Measurements from ENCODE around the gene CCN6. TPM values are rescaled to one million over a fixed set of nuclear protein-coding genes. Genes with fewer than 3 reads are reported as not detected.
"Not testable (repeated sequence)": the region's sequence is repeated elsewhere in the genome, so short reads cannot be mapped to it uniquely, and the experiment has no call there.

The CCN6 gene
- total RNA-seq, 2 experiments from 2014 or later, result not detected

DNA sequence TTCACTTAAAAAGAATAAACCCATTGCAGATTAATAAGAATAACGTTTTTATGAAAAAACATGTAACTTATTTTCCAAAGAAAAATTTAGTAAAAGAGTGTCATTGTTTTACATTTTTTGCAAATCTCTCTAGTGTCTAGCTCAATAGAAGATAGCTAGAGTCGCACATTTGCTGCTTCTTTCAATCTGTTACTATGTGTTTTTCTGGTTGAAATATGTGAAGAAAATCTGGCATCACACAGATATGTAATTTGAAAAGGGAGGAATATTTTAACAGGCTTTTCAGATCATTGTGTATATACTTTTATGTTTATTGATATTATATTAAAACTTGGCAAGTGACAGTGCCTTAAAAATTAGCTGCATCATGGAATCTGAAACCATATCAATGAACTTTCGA, 9.1 kb downstream of the CCN6 start:
- H3K4me3 Mint-ChIP-seq, result no peak overlapping the region
- H3K27me3 Mint-ChIP-seq, result no peaks in the 10 kb centered on the region
- H3K36me3 Mint-ChIP-seq (ENCODE audit: low read depth), result no peaks in the 10 kb centered on the region
- no peak overlapping the region for H3K27ac Mint-ChIP-seq
- no peaks in the 10 kb centered on the region for H3K9me3 Mint-ChIP-seq
- CTCF ChIA-PET, result interaction anchor here (1.1 to 1.4 kb wide), 2 partner anchors 10 to 17 kb away, joined by 3 read pairs; no protein-coding TSS in a partner anchor
- POLR2A ChIA-PET, result no interaction called here
- no peaks in the 10 kb centered on the region for H3K4me1 Mint-ChIP-seq
- no peak for DNase-seq

DNA sequence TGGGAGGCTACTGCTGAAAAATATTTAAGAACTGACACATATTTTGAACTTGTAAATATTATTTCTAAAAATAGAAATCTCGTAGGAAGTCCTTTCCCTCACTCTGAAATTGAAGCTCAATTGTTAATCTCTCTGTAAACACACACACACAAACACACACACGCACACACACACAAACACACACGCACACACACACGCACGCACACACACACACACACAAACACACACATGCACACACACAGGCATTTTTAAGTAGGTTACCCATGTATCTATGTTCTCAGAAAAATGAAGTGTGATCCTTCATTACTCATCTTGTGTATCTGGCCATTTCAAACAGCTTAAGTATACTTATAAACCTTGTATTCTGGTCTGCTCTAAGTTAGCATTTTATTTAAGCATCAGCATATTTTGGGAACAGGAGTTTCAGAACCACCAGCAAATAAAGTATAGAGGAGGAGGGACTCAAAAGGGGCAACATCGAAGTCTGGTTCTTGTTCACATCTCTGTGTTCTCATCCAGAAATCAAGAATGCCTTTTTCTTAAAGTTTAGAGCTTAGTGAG, 11.6 kb downstream of the CCN6 start:
- no peaks in the 10 kb centered on the region for H3K27me3 Mint-ChIP-seq
- no peak overlapping the region for H3K27ac Mint-ChIP-seq
- DNase-seq, result no peak
- ChIA-PET CTCF (interaction anchor here (0.7 to 1.5 kb wide), 3 partner anchors 8 to 56 kb away, joined by 3 to 5 read pairs (median 3); partner anchors contain the start of gene CCN6), POLR2A (no interaction called here)
- H3K9me3 Mint-ChIP-seq, result no peaks in the 10 kb centered on the region
- no peak overlapping the region for H3K4me3 Mint-ChIP-seq
- H3K36me3 Mint-ChIP-seq (ENCODE audit: low read depth), result no peaks in the 10 kb centered on the region
- no peaks in the 10 kb centered on the region for H3K4me1 Mint-ChIP-seq

DNA sequence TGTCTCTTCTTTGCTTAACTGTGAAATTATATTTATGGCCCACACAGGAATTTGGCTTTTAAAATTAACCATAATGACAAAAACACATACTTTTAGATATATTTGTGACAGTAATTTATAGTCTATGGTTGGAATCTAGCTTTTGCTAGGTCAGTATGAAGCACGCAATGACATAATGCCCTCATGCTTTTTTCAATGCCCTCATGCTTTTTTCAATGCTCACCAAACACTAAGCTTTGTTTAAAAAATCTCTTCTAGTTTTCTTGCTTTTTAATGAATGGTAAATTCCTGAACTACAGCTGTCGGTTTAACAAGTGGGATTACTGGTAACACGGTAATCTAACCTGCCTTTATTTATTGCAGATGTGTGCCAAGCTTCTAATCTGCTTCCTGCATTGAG, 12.7 kb downstream of the CCN6 start:
- CTCF ChIA-PET, result no interaction called here
- Mint-ChIP-seq H3K27me3 (no peaks in the 10 kb centered on the region), H3K4me1 (no peaks in the 10 kb centered on the region), H3K9me3 (no peaks in the 10 kb centered on the region), H3K4me3 (no peak overlapping the region), H3K36me3 (ENCODE audit: low read depth) (peaks cover 1% of the 10 kb centered on the region), H3K27ac (no peak overlapping the region)
- no peak for DNase-seq
- POLR2A ChIA-PET, result no interaction called here

DNA sequence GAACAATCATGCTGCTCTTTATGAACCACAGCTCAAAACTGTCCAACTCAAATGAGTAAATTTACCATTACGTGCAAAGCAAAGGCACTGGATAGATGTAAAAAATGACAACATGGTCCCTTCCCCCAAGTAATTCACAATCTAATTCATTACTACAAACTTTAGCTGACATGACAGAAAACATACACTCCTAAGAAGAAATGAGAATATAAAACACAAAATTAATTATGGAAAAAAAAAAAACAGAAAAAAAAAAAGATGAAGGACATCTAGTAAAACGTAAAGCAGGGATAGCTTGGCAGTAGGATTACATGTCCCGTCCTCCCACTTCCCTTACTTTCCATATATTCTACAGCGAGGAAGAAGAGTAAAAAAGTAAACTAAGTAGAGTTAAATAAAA, 27.7 kb downstream of the CCN6 start:
- no peak overlapping the region for H3K4me3 Mint-ChIP-seq
- no peak overlapping the region for H3K27ac Mint-ChIP-seq
- H3K27me3 Mint-ChIP-seq, result no peaks in the 10 kb centered on the region
- ChIA-PET POLR2A (no interaction called here), CTCF (no interaction called here)
- peaks cover 15% of the 10 kb centered on the region for H3K36me3 Mint-ChIP-seq (ENCODE audit: low read depth)
- DNase-seq, result no peak
- no peaks in the 10 kb centered on the region for H3K9me3 Mint-ChIP-seq
- peaks cover 7% of the 10 kb centered on the region for H3K4me1 Mint-ChIP-seq

DNA sequence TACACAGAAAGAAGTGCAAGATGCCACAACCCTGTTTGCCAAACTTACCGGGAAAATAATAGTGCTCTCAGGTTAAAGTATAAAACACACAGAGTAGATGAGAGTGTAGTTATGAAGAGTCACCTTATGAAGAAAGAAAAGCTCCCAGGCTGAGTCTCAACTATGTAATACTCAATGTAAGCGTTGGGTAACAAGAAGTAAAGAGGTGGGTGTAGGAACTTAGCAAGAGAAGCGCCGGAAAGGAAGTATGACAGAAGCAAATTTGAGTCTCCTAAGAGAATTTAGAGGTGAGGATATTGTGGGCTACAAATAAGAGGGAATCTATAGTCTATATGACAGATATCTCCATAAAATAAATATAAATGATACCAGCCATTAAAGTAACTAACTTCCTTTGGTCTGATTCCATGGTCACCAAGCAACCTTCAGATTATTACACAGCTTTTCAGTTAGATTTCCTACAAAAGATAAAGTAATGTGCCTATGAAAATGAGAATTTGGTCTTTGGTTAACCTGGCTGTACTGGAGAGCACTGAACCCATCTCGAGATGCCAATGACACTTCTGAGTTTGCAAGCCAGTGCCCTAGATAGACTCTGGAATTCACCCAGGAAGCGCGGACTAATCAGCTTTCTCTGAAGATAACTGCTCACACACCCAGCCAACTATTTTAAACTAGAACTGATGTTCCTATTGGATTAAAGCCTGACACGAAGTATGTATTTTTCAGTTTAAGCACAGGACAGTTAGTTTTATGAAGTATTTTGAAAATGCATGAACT, 31.6 kb downstream of the CCN6 start:
- Mint-ChIP-seq H3K36me3 (ENCODE audit: low read depth) (peaks cover 9% of the 10 kb centered on the region), H3K9me3 (no peaks in the 10 kb centered on the region), H3K4me1 (peaks cover 7% of the 10 kb centered on the region), H3K27me3 (peaks cover 18% of the 10 kb centered on the region), H3K27ac (no peak overlapping the region), H3K4me3 (peak overlapping the region; percentile 21)
- ChIA-PET POLR2A (no interaction called here), CTCF (no interaction called here)
- DNase-seq, result no peak

DNA sequence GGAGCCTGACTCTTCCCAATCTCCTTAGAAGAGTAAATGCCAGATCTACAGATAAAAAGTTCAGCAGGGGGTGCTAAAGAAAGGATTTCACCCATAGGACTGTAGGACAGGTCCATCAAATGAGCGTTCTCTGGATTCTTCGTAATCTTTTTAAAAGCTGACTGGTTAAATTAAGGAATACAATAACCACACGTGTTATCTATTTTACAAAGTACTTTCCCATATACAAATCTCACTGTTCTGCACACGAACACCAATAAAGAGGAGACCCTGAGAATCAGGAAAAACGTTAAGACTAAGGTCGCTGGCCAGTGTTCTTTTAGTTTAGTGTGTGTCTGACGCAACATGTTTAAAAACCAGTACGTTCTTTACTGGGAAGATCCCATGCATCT, 32.8 kb downstream of the CCN6 start:
- POLR2A ChIA-PET, result interaction anchor here (0.8 kb wide), 1 partner anchor 77 kb away, joined by 4 read pairs; no protein-coding TSS in a partner anchor

DNA sequence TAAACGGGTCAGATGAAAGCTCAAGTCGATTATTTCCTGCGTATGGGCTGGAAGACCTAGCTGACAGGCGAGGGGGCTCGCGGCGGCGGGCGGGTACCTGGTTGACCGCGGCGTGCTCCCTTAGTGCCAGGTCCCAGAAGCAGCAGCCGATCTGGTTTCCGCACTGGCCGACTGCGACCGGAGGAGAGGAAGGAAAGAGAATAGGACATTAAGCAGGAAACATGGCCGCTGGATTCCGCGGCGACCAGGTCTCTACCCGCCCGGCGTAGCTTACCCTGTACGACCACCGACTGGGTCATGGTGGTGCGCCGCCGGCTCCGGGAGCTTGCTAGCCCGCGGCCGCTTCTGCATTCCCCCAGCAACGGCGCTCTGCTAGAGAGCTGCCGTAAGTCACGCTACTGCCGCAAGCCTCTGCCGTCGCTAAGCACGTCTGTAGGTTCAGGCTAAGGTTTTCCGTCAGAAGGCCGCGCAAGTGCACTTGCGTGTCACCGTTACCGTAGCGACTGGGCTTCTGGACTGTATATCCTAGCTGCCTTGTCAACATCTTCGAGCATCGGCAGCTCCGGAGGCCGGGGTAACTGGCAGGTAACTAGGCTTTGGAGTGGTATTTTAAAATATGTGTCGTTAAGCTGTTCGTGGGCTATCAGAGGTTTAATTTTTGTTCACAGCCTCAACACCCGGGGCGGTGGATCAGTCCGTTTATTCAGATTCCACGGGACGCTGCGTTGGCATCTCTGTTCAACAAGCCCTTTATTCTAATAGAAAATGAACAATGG, 33.4 kb downstream of the CCN6 start, which contains the start of the genes FAM229B and TUBE1:
FAM229B (plus strand) TSS at position 456 of the 776 bp plus-strand sequence. CDS start 11,693 bp downstream, outside the sequence.
TUBE1 (minus strand) TSS at position 347 of the 776 bp plus-strand sequence; CDS start at position 299, 48 bp downstream.
- Mint-ChIP-seq H3K4me3 (no peak within 1 kb of the TSS), H3K4me1 (peaks cover 7% of the 10 kb centered on the region), H3K9me3 (no peaks in the 10 kb centered on the region), H3K36me3 (ENCODE audit: low read depth) (peaks cover 9% of the 10 kb centered on the region), H3K27me3 (peaks cover 29% of the 10 kb centered on the region), H3K27ac (no peak within 1 kb of the TSS)
- peak; percentile 95 for DNase-seq
- POLR2A ChIA-PET, result interaction anchor here (0.8 kb wide), 1 partner anchor 77 kb away, joined by 4 read pairs; no protein-coding TSS in a partner anchor
- CTCF ChIA-PET, result interaction anchor here (1.0 to 1.9 kb wide), 5 partner anchors 25 to 828 kb away, joined by 3 to 6 read pairs (median 4); a partner anchor contains a TSS

More for the DNA sequence above, 32.8 kb downstream of the CCN6 start:
- peaks cover 24% of the 10 kb centered on the region for H3K27me3 Mint-ChIP-seq
- peaks cover 7% of the 10 kb centered on the region for H3K4me1 Mint-ChIP-seq
- no peaks in the 10 kb centered on the region for H3K9me3 Mint-ChIP-seq
- H3K27ac Mint-ChIP-seq, result no peak overlapping the region
- peaks cover 9% of the 10 kb centered on the region for H3K36me3 Mint-ChIP-seq (ENCODE audit: low read depth)
- no peak overlapping the region for H3K4me3 Mint-ChIP-seq
- CTCF ChIA-PET, result interaction anchor here (1.0 to 1.9 kb wide), 3 partner anchors 77 to 828 kb away, joined by 3 to 6 read pairs (median 4); a partner anchor contains a TSS
- DNase-seq, result no peak

DNA sequence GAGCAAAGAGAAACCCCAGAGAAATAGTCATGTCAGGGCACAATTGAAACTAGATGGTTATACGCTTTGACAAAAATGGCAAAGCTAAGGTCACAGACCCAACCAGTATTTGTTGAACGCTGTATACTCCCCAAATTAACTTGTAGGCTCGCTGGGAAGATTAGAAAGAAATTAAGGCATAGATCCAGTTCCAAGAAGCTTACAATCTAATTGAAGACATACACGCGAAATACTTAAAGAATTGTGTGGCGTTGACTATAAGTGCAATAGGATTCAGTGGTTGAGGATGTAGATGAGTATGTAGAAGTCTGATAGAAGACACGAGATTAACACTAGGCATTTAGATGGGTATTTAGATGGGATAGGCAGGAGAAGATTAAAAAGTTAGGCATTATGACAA, 34.0 kb downstream of the CCN6 start:
- ChIA-PET POLR2A (interaction anchor here (0.8 kb wide), 1 partner anchor 76 kb away, joined by 4 read pairs; no protein-coding TSS in a partner anchor), CTCF (interaction anchor here (1.0 to 1.9 kb wide), 5 partner anchors 25 to 829 kb away, joined by 3 to 6 read pairs (median 4); a partner anchor contains a TSS)
- peaks cover 9% of the 10 kb centered on the region for H3K36me3 Mint-ChIP-seq (ENCODE audit: low read depth)
- no peak overlapping the region for H3K4me3 Mint-ChIP-seq
- H3K27me3 Mint-ChIP-seq, result peaks cover 31% of the 10 kb centered on the region
- H3K9me3 Mint-ChIP-seq, result no peaks in the 10 kb centered on the region
- no peak for DNase-seq
- H3K27ac Mint-ChIP-seq, result no peak overlapping the region
- peaks cover 7% of the 10 kb centered on the region for H3K4me1 Mint-ChIP-seq

DNA sequence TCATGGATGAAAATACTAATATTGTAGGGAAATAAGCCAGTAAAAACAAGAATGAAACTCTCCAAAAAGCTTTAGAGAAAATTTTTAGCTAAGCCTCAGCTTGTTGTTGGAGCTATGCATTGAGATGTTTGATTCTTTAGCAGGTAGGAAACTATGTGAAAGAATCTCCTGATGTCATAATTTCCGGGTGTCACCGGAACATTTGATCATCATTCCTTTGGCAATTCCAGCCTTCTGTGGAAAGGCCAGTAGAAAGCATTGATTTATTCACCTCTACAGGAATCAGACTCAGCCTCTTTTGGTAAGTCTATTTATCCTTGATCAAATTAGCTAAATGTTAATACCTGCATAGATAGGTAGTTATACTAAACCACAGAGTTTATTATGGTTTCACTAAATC, 43.0 kb downstream of the CCN6 start:
- no peak for DNase-seq
- no peaks in the 10 kb centered on the region for H3K36me3 Mint-ChIP-seq (ENCODE audit: low read depth)
- peaks cover 12% of the 10 kb centered on the region for H3K27me3 Mint-ChIP-seq
- no peaks in the 10 kb centered on the region for H3K4me1 Mint-ChIP-seq
- H3K27ac Mint-ChIP-seq, result no peak overlapping the region
- no peaks in the 10 kb centered on the region for H3K9me3 Mint-ChIP-seq
- ChIA-PET CTCF (no interaction called here), POLR2A (no interaction called here)
- H3K4me3 Mint-ChIP-seq, result no peak overlapping the region

DNA sequence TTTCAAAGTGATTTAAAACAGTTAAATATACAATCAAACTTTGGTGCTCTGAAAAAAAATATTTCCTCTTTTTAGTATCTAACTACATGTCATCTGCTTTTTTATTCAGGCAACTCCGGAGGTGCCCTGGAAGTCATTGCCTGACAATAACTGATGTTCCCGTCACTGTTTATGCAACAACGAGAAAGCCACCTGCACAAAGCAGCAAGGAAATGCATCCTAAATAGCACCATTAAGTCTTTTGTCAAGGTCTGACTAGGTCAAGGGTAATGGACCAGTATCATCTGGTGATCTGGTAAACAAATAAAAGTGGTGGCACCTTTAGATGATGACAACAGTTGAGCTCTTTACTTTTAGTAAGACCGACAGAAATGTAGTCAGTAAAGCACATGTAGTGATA, 46.7 kb downstream of the CCN6 start:
- CTCF ChIA-PET, result interaction anchor here (0.5 kb wide), 1 partner anchor 1670 kb away, joined by 4 read pairs; no protein-coding TSS in a partner anchor
- POLR2A ChIA-PET, result no interaction called here
- H3K27ac Mint-ChIP-seq, result no peak overlapping the region
- no peaks in the 10 kb centered on the region for H3K9me3 Mint-ChIP-seq
- no peak overlapping the region for H3K4me3 Mint-ChIP-seq
- H3K4me1 Mint-ChIP-seq, result no peaks in the 10 kb centered on the region
- peaks cover 17% of the 10 kb centered on the region for H3K27me3 Mint-ChIP-seq
- H3K36me3 Mint-ChIP-seq (ENCODE audit: low read depth), result no peaks in the 10 kb centered on the region
- DNase-seq, result no peak

DNA sequence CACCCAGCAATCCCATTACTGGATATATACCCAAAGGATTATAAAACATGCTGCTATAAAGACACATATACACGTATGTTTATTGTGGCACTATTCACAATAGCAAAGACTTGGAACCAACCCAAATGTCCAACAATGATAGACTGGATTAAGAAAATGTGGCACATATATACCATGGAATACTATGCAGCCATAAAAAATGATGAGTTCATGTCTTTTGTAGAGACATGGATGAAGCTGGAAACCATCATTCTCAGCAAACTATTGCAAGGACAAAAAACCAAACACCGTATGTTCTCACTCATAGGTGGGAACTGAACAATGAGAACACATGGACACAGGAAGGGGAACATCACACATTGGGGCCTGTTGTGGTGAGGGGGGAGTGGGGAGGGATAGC, 52.1 kb downstream of the CCN6 start:
- DNase-seq; H3K36me3 Mint-ChIP-seq (ENCODE audit: low read depth); H3K9me3 Mint-ChIP-seq; H3K4me1 Mint-ChIP-seq; H3K4me3 Mint-ChIP-seq; H3K27ac Mint-ChIP-seq; POLR2A ChIA-PET: not testable (repeated sequence)
- peaks cover 18% of the 10 kb centered on the region for H3K27me3 Mint-ChIP-seq
- CTCF ChIA-PET, result interaction anchor here (0.8 kb wide), 1 partner anchor 9 kb away, joined by 4 read pairs; no protein-coding TSS in a partner anchor

DNA sequence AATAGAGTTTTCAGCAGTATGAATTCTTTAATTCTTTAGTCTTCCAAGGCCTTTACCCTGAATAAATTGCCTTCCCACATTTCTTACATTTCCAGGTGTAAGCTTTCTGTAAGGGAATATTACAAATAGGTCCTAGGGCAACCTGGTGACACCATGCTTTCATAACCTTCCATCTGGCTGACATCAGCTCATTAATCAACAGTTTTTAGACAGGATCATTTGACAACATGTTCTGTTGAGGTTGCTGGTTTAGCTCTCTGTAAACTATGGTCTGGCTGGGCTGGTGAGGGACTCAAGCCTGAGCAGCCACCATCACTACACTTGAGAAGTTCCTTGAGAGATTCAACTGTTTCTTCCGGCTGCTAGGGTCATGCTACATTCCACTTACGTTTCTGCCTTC, 52.7 kb downstream of the CCN6 start:
- Mint-ChIP-seq H3K27me3 (peaks cover 18% of the 10 kb centered on the region), H3K4me3 (no peak overlapping the region), H3K9me3 (no peaks in the 10 kb centered on the region), H3K4me1 (no peaks in the 10 kb centered on the region), H3K36me3 (ENCODE audit: low read depth) (no peaks in the 10 kb centered on the region), H3K27ac (no peak overlapping the region)
- POLR2A ChIA-PET, result no interaction called here
- no peak for DNase-seq
- CTCF ChIA-PET, result interaction anchor here (0.8 kb wide), 1 partner anchor 8 kb away, joined by 4 read pairs; no protein-coding TSS in a partner anchor

Data from activated CD4-positive, alpha-beta T cell treated with anti-CD3 and anti-CD28 coated beads, Interleukin-2, amount 10 ng/mL, durations not matched to agents 7 days and 5 days (primary cell).